Vagina (tissue), 2 donors: ENCODE measurements around the gene EIF2B5. TPM values are rescaled to one million over a fixed set of nuclear protein-coding genes. Genes with fewer than 3 reads are reported as not detected.
A peak's percentile ranks its signal among the peaks of the same experiment; 100 is the strongest.
"Not testable (repeated sequence)": the region's sequence is repeated elsewhere in the genome, so short reads cannot be mapped to it uniquely, and the experiment has no call there.

Source experiments
- DNase-seq, 2 donors: peaks; one replicate each; pipeline ENCODE4 v3.0.0-alpha.2; 2017; ENCODE audit errors: extremely low spot score in 2 of 2
- H3K27ac ChIP-seq: fragments of 200-600 bp; sonication (generic); one replicate; pipeline ENCODE4 v1.5.1; 2019
- H3K27me3 ChIP-seq: fragments of 200-600 bp; sonication (generic); one replicate; pipeline ENCODE4 v1.5.1; 2019
- H3K36me3 ChIP-seq, 2 donors: fragments of 200-600 bp; sonication (generic); one replicate each; pipeline ENCODE4 v1.5.1; 2017 to 2019
- H3K4me1 ChIP-seq: fragments of 200-600 bp; sonication (generic); one replicate; pipeline ENCODE4 v1.5.1; 2019
- H3K4me3 ChIP-seq, 2 donors: fragments of 200-600 bp; sonication (generic); 1 replicate in 1 of 2; 2 replicates in 1 of 2; pipeline ENCODE4 v1.5.1; 2016 to 2019
- H3K9me3 ChIP-seq: fragments of 200-600 bp; sonication (generic); one replicate; pipeline ENCODE4 v1.5.1; 2019
- POLR2A ChIP-seq, 2 donors: fragments of 450-650 bp; IDR thresholded peaks; one replicate each; pipeline ENCODE4 v1.6.1; 2017; ENCODE audit warnings: antibody characterized with exemption in 2 of 2, mild to moderate bottlenecking in 2 of 2, moderate library complexity in 2 of 2
- POLR2AphosphoS5 ChIP-seq, 2 donors: sonication (generic); formaldehyde crosslinking; IDR thresholded peaks; one replicate each; pipeline ENCODE4 v1.9.0; 2017; ENCODE audit warnings: antibody characterized with exemption in 2 of 2, mild to moderate bottlenecking in 2 of 2, low read depth in 1 of 2; ENCODE audit not compliant: insufficient read depth in 1 of 2
- intact Hi-C: fragments of 100-400 bp; cut with DNase I; formaldehyde crosslinking; loops from one replicate; pipeline ENCODE4 v1.15.1; 2023
- total RNA-seq: library from RNA; depleted of rRNA; stranded (reverse); fragments of >200 nt; gene quantifications from one replicate; pipeline ENCODE4 v1.2.3, GENCODE V29; 2016
- TF ChIP-seq, protein P1 (sequence below), 3 experiments: fragments of 450-650 bp in 2 of 3; fragments of 200-600 bp in 1 of 3; sonication (generic) in 1 of 3; IDR thresholded peaks; one replicate each; pipeline ENCODE4 v1.5.1; 2017 to 2019; ENCODE audit warnings: antibody characterized with exemption in 3 of 3, mild to moderate bottlenecking in 2 of 3, moderate library complexity in 2 of 3

EIF2B5 gene
- total RNA-seq, 1 donor from 2014 or later, result 30.2 TPM

DNA sequence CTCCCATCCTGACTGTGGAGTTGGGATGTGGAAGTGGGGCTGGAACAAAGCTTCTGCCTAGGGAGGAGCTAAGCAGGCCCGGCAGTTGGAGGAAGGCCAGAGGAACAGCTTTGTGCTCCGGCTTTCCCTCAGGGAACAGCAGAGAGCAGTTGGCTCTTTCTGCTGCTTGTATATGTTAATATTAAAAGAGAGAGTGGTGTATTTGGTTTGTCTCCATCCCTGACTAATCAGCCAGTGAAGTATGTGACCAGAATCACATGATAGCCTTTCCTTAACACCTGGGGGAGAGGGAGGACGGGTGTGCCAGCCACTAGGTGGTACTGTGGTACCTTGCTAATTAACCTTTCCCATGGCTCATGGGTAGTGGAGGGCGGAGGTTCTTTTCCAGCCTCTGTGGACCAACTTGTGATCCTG lies 10.0 kb downstream of the EIF2B5 start:
- intact Hi-C loops, result no loop called here
- no peak overlapping the region for H3K27ac ChIP-seq
- DNase-seq, result no peak

DNA sequence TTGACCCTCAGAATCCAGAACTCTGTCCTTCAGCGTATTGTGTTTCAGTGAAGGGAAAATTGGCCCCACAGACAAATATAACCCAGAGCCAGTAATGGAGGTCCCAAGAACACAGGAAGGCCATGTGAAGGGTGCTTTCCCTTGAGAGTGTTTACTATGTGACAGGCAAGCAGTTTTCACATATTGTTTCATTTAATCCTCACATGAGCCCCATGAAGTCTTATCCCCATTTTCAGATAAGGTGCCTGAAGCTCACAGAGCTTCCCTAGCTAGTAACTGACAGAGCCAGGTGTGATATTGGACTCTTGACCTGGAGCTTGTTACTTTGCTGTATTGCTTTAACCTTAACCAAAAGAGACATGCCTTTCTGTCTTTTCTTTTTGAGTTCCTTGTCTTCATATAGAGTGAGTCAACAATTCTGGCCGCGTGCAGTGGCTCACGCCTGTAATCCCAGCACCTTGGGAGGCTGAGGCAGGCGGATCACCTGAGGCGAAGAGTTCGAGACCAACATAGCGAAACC lies 10.7 kb downstream of the EIF2B5 start:
- intact Hi-C loops, result no loop called here

More for the DNA sequence above, 10.0 kb downstream of the EIF2B5 start:
- TF ChIP-seq, protein P1, sequence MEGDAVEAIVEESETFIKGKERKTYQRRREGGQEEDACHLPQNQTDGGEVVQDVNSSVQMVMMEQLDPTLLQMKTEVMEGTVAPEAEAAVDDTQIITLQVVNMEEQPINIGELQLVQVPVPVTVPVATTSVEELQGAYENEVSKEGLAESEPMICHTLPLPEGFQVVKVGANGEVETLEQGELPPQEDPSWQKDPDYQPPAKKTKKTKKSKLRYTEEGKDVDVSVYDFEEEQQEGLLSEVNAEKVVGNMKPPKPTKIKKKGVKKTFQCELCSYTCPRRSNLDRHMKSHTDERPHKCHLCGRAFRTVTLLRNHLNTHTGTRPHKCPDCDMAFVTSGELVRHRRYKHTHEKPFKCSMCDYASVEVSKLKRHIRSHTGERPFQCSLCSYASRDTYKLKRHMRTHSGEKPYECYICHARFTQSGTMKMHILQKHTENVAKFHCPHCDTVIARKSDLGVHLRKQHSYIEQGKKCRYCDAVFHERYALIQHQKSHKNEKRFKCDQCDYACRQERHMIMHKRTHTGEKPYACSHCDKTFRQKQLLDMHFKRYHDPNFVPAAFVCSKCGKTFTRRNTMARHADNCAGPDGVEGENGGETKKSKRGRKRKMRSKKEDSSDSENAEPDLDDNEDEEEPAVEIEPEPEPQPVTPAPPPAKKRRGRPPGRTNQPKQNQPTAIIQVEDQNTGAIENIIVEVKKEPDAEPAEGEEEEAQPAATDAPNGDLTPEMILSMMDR (IDR thresholded peaks at IDR 0.05), result peak in 1 of 3 experiments; percentile 24
- TF ChIP-seq POLR2AphosphoS5 (IDR thresholded peaks at IDR 0.05; ENCODE audit: insufficient read depth in 1 of 2, low read depth in 1 of 2), result no peak
- H3K27me3 ChIP-seq, result no peaks in the 10 kb centered on the region
- H3K36me3 ChIP-seq, result peaks cover 6 to 62% of the 10 kb centered on the region in 2 donors
- no peaks in the 10 kb centered on the region for H3K9me3 ChIP-seq
- H3K4me3 ChIP-seq, result no peak overlapping the region
- H3K4me1 ChIP-seq, result peaks cover 10% of the 10 kb centered on the region

DNA sequence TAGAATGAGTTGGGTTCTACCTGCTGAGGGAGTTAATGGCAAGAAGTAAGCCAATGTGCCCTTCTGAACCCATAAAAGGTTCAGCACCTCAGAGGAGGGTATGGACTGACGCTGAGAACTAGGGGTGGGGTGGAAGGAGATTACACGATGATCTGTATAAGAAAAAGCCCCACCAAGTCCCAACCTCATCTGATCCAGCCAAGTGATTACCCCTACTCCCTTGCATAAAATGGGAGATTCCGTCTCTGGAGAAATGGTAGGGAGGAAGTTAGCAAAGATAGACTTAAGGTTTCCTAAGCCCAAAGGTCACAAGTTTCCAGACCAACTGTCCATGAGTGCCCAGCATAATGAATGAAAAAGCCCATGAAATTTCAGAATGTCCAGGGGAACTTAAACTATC lies 12.9 kb downstream of the EIF2B5 start:
- TF ChIP-seq POLR2A (IDR thresholded peaks at IDR 0.05) (no peak), POLR2AphosphoS5 (IDR thresholded peaks at IDR 0.05; ENCODE audit: insufficient read depth in 1 of 2, low read depth in 1 of 2) (no peak)
- TF ChIP-seq, protein P1 (IDR thresholded peaks at IDR 0.05), result no peak
- Histone ChIP-seq H3K4me1 (peaks cover 10% of the 10 kb centered on the region), H3K27ac (no peak overlapping the region), H3K36me3 (peaks cover 6 to 34% of the 10 kb centered on the region in 2 donors), H3K4me3 (no peak overlapping the region), H3K27me3 (no peaks in the 10 kb centered on the region), H3K9me3 (no peaks in the 10 kb centered on the region)
- intact Hi-C loops, result no loop called here
- no peak for DNase-seq

More for the DNA sequence above, 10.7 kb downstream of the EIF2B5 start:
- no peaks in the 10 kb centered on the region for H3K9me3 ChIP-seq
- no peak overlapping the region for H3K27ac ChIP-seq
- peaks cover 6 to 55% of the 10 kb centered on the region in 2 donors for H3K36me3 ChIP-seq
- TF ChIP-seq POLR2A (IDR thresholded peaks at IDR 0.05) (no peak), POLR2AphosphoS5 (IDR thresholded peaks at IDR 0.05; ENCODE audit: insufficient read depth in 1 of 2, low read depth in 1 of 2) (no peak)
- TF ChIP-seq, protein P1 (IDR thresholded peaks at IDR 0.05), result no peak
- H3K4me1 ChIP-seq, result peaks cover 10% of the 10 kb centered on the region
- DNase-seq, result no peak
- no peaks in the 10 kb centered on the region for H3K27me3 ChIP-seq
- H3K4me3 ChIP-seq, result no peak overlapping the region

DNA sequence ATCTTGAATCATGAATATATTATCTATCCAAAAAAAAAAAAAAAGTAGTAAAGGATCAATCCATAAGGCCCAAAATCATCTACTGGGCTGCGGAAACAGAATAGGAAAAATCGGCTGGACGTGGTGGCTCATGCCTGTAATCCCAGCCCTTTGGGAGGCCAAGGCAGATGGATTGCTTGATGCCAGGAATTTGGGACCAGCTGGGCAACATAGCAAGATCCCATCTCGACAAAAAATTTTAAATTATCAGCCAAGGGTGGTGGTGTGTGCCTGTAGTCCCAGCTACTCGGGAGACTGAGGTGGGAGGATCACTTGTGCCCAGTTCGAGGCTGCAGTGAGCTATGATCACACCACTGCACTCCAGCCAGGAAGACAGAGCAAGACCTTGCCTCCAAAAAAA lies 14.0 kb downstream of the EIF2B5 start:
- TF ChIP-seq POLR2A (IDR thresholded peaks at IDR 0.05), result no peak
- TF ChIP-seq, protein P1 (IDR thresholded peaks at IDR 0.05), result no peak
- H3K4me3 ChIP-seq, result no peak overlapping the region
- DNase-seq, result no peak
- H3K36me3 ChIP-seq, result peaks cover 0 to 24% of the 10 kb centered on the region in 2 donors
- no peak overlapping the region for H3K27ac ChIP-seq
- H3K4me1 ChIP-seq, result peaks cover 19% of the 10 kb centered on the region
- no peaks in the 10 kb centered on the region for H3K27me3 ChIP-seq
- intact Hi-C loops, result no loop called here
- no peaks in the 10 kb centered on the region for H3K9me3 ChIP-seq

DNA sequence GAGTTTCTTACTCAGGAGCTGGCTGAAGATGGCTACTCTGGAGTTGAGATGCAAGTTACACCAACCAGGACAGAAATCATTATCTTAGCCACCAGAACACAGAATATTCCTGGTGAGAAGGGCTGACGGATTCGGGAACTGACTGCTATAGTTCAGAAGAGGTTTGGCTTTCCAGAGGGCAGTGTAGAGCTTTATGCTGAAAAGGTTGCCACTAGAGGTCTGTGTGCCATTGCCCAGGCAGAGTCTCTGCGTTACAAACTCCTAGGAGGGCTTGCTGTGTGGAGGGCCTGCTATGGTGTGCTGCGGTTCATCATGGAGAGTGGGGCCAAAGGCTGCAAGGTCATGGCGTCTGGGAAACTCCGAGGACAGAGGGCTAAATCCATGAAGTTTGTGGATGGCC lies 14.6 kb downstream of the EIF2B5 start:
- H3K36me3 ChIP-seq, result peaks cover 0 to 17% of the 10 kb centered on the region in 2 donors
- H3K4me3 ChIP-seq, DNase-seq, intact Hi-C loops, H3K9me3 ChIP-seq, H3K27me3 ChIP-seq, H3K27ac ChIP-seq: not testable (repeated sequence)
- H3K4me1 ChIP-seq, result peaks cover 19% of the 10 kb centered on the region
